Colonic mucosa (tissue), 4 donors: Measurements from ENCODE around the gene LCMT1. TPM values are rescaled to one million over a fixed set of nuclear protein-coding genes. Genes with fewer than 3 reads are reported as not detected.

Experiments used
- DNase-seq: peaks from one replicate; pipeline ENCODE4 v3.0.0-alpha.2; 2020
- H3K27ac ChIP-seq: fragments of 200-600 bp; one replicate; pipeline ENCODE4 v1.8.0; 2021
- H3K27me3 ChIP-seq: fragments of 200-600 bp; one replicate; pipeline ENCODE4 v1.8.0; 2021
- H3K36me3 ChIP-seq: fragments of 200-600 bp; one replicate; pipeline ENCODE4 v1.8.0; 2021
- H3K4me1 ChIP-seq: fragments of 200-600 bp; one replicate; pipeline ENCODE4 v1.8.0; 2021; ENCODE audit warnings: mild to moderate bottlenecking
- H3K4me3 ChIP-seq: fragments of 200-600 bp; one replicate; pipeline ENCODE4 v1.8.0; 2021
- H3K9ac ChIP-seq, 2 donors: one replicate each; pipeline ENCODE4 v1.7.0; 2013; ENCODE audit warnings: control low read depth in 2 of 2, low read depth in 2 of 2, low read length in 2 of 2
- H3K9me3 ChIP-seq: fragments of 200-600 bp; one replicate; pipeline ENCODE4 v1.8.0; 2021
- CTCF ChIP-seq: fragments of 200-600 bp; IDR thresholded peaks from one replicate; pipeline ENCODE4 v1.8.0; 2022; ENCODE audit warnings: antibody characterized with exemption, mild to moderate bottlenecking
- intact Hi-C: fragments of 100-400 bp; cut with DNase I; formaldehyde crosslinking; loops from one replicate; pipeline ENCODE4 v1.14.1; 2022
- total RNA-seq, 2 donors: library from RNA; stranded (reverse); fragmentation: NEBNext Ultra II Directional in 1 of 2; extraction: Animal tissue kit (Norgen Biotek cat#: 25700) in 1 of 2; gene quantifications; one replicate each; pipeline ENCODE4 v1.2.1, GENCODE V29; 2021
- donor health status: healthy.
- donor health status: DM: no; HTN: no; CAD: no.
- donor health status: DM: no; HTN: no; CAD: no.

The LCMT1 gene
- total RNA-seq, 2 donors from 2014 or later, result 46.9 to 47.6 TPM

- H3K27ac ChIP-seq, result no peak overlapping the region
- no peak overlapping the region for H3K9ac ChIP-seq
- no peaks in the 10 kb centered on the region for H3K36me3 ChIP-seq
- H3K4me3 ChIP-seq, result no peak overlapping the region
- no peaks in the 10 kb centered on the region for H3K4me1 ChIP-seq
- TF ChIP-seq CTCF, result no peak
- DNase-seq, result no peak
- no peaks in the 10 kb centered on the region for H3K9me3 ChIP-seq
- intact Hi-C loops, result no loop called here
- no peaks in the 10 kb centered on the region for H3K27me3 ChIP-seq
Observed at GRCh38 chr16:25187491-25187795, 75.9 kb downstream of the LCMT1 start.

- Histone ChIP-seq H3K27ac (no peak overlapping the region), H3K4me1 (no peaks in the 10 kb centered on the region), H3K4me3 (no peak overlapping the region), H3K27me3 (no peaks in the 10 kb centered on the region), H3K36me3 (no peaks in the 10 kb centered on the region), H3K9ac (no peak overlapping the region), H3K9me3 (no peaks in the 10 kb centered on the region)
- no peak for TF ChIP-seq CTCF
- intact Hi-C loops, result no loop called here
- DNase-seq, result no peak
Observed at GRCh38 chr16:25189305-25189704, 77.8 kb downstream of the LCMT1 start.

- no peak for TF ChIP-seq CTCF
- DNase-seq, result no peak
- no peak overlapping the region for H3K9ac ChIP-seq
- no peaks in the 10 kb centered on the region for H3K27me3 ChIP-seq
- no peaks in the 10 kb centered on the region for H3K36me3 ChIP-seq
- intact Hi-C loops, result no loop called here
- H3K4me3 ChIP-seq, result no peak overlapping the region
- no peak overlapping the region for H3K27ac ChIP-seq
- H3K4me1 ChIP-seq, result no peaks in the 10 kb centered on the region
- no peaks in the 10 kb centered on the region for H3K9me3 ChIP-seq
Observed at GRCh38 chr16:25192096-25192495, 80.6 kb downstream of the LCMT1 start.

GRCh38 chr16:25194273-25194878, 82.8 kb downstream of the LCMT1 start:
- Histone ChIP-seq H3K4me3 (no peak overlapping the region), H3K27ac (no peak overlapping the region), H3K9me3 (no peaks in the 10 kb centered on the region), H3K27me3 (no peaks in the 10 kb centered on the region), H3K9ac (peak overlapping the region; percentile 12 to 68), H3K4me1 (no peaks in the 10 kb centered on the region), H3K36me3 (no peaks in the 10 kb centered on the region)
- intact Hi-C loops, result no loop called here
- DNase-seq, result no peak
- TF ChIP-seq CTCF, result no peak

- Histone ChIP-seq H3K27me3 (no peaks in the 10 kb centered on the region), H3K4me1 (no peaks in the 10 kb centered on the region), H3K9me3 (no peaks in the 10 kb centered on the region), H3K27ac (no peak overlapping the region), H3K36me3 (no peaks in the 10 kb centered on the region), H3K4me3 (no peak overlapping the region), H3K9ac (no peak overlapping the region)
- intact Hi-C loops, result no loop called here
- TF ChIP-seq CTCF, result no peak
- DNase-seq, result no peak
Observed at GRCh38 chr16:25198021-25198420, 86.5 kb downstream of the LCMT1 start.
